Measurements from ENCODE around the gene UGT1A4.

UGT1A4 gene

GRCh38 chr2:233711312-233712008 lies 7.1 kb upstream of the UGT1A4 start:
- TF ChIP-seq, protein P1, sequence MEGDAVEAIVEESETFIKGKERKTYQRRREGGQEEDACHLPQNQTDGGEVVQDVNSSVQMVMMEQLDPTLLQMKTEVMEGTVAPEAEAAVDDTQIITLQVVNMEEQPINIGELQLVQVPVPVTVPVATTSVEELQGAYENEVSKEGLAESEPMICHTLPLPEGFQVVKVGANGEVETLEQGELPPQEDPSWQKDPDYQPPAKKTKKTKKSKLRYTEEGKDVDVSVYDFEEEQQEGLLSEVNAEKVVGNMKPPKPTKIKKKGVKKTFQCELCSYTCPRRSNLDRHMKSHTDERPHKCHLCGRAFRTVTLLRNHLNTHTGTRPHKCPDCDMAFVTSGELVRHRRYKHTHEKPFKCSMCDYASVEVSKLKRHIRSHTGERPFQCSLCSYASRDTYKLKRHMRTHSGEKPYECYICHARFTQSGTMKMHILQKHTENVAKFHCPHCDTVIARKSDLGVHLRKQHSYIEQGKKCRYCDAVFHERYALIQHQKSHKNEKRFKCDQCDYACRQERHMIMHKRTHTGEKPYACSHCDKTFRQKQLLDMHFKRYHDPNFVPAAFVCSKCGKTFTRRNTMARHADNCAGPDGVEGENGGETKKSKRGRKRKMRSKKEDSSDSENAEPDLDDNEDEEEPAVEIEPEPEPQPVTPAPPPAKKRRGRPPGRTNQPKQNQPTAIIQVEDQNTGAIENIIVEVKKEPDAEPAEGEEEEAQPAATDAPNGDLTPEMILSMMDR (conservative IDR thresholded peaks at IDR 0.05), result peak; percentile 92

DNA sequence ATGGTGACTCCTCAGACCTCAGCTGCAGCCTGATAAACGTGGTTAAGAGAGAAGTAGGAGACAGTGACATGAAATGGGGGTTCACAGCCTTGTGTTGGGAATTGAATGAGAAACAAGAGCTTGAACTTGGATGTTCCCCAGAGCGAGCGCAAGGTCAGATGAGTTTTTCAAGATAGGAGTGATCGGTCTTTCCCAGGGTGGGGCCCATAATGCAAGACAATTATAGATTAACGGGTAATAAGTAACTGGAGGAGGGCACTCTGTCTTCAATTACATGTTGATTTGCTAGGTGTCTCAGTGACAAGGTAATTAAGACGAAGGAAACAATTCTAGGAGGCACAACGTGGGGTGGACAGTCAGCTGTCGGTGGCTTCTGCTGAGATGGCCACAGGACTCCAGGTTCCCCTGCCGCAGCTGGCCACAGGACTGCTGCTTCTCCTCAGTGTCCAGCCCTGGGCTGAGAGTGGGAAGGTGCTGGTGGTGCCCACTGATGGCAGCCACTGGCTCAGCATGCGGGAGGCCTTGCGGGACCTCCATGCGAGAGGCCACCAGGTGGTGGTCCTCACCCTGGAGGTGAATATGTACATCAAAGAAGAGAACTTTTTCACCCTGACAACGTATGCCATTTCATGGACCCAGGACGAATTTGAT lies 5.8 kb upstream of the UGT1A4 start, which contains the start of gene UGT1A5:
Gene UGT1A5 (plus strand): TSS at position 297 of the 651 bp plus-strand sequence. CDS start 85 bp downstream, at position 382.
- TF ChIP-seq, protein P1 (conservative IDR thresholded peaks at IDR 0.05), result no peak
- H3K27ac ChIP-seq, result no peak within 1 kb of the TSS

More at GRCh38 chr2:233711312-233712008, 7.1 kb upstream of the UGT1A4 start:
- peak overlapping the region; percentile 32; the same call in 1 of the 2 replicates for H3K27ac ChIP-seq

DNA sequence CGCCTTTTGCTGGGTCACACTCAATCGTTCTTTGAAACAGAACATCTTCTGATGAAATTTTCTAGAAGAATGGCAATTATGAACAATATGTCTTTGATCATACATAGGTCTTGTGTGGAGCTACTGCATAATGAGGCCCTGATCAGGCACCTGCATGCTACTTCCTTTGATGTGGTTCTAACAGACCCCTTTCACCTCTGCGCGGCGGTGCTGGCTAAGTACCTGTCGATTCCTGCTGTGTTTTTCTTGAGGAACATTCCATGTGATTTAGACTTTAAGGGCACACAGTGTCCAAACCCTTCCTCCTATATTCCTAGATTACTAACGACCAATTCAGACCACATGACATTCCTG lies 5.3 kb upstream of the UGT1A4 start:
- H3K27ac ChIP-seq, result no peak overlapping the region
- TF ChIP-seq, protein P1 (conservative IDR thresholded peaks at IDR 0.05), result no peak

GRCh38 chr2:233714121-233714520 lies 4.4 kb upstream of the UGT1A4 start:
- H3K27ac ChIP-seq, result no peak overlapping the region
- TF ChIP-seq, protein P1 (conservative IDR thresholded peaks at IDR 0.05), result no peak

DNA sequence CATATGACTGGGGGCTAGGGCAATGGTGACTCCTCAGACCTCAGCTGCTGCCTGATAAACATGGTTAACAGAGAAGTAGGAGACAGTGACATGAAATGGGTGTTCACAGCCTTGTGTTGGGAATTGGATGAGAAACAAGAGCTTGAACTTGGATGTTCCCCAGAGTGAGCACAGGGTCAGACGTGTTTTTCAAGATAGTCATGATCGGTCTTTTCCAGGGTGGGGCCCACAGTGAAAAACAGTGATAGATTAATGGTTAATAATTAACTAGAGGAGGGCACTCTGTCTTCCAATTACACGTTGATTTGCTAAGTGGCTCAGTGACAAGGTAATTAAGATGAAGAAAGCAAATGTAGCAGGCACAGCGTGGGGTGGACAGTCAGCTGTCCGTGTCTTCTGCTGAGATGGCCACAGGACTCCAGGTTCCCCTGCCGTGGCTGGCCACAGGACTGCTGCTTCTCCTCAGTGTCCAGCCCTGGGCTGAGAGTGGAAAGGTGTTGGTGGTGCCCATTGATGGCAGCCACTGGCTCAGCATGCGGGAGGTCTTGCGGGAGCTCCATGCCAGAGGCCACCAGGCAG lies 10.3 kb downstream of the UGT1A4 start, which contains the start of gene UGT1A3:
Gene UGT1A3 (plus strand): TSS at position 320 of the 579 bp plus-strand sequence. CDS start 85 bp downstream, at position 405.
- H3K27ac ChIP-seq, result no peak within 1 kb of the TSS
- TF ChIP-seq, protein P1 (conservative IDR thresholded peaks at IDR 0.05), result no peak

GRCh38 chr2:233736868-233737653 lies 18.5 kb downstream of the UGT1A4 start:
- H3K27ac ChIP-seq, result peak overlapping the region; percentile 22; the same call in 1 of the 2 replicates

- H3K27ac ChIP-seq, result no peak overlapping the region
- TF ChIP-seq, protein P1 (conservative IDR thresholded peaks at IDR 0.05), result no peak
Measured at GRCh38 chr2:233740870-233741269, 22.3 kb downstream of the UGT1A4 start.

Measured in VCaP (cell line).